ENCODE results near the gene DEFB124. TPM values are rescaled to one million over a fixed set of nuclear protein-coding genes. Genes with fewer than 3 reads are reported as not detected.

DEFB124 gene
- total and polyA plus RNA-seq, 2 of the 8 experiments (the other 6 are each of a cell fraction or from before 2014, with no cell fraction given), result not detected

DNA sequence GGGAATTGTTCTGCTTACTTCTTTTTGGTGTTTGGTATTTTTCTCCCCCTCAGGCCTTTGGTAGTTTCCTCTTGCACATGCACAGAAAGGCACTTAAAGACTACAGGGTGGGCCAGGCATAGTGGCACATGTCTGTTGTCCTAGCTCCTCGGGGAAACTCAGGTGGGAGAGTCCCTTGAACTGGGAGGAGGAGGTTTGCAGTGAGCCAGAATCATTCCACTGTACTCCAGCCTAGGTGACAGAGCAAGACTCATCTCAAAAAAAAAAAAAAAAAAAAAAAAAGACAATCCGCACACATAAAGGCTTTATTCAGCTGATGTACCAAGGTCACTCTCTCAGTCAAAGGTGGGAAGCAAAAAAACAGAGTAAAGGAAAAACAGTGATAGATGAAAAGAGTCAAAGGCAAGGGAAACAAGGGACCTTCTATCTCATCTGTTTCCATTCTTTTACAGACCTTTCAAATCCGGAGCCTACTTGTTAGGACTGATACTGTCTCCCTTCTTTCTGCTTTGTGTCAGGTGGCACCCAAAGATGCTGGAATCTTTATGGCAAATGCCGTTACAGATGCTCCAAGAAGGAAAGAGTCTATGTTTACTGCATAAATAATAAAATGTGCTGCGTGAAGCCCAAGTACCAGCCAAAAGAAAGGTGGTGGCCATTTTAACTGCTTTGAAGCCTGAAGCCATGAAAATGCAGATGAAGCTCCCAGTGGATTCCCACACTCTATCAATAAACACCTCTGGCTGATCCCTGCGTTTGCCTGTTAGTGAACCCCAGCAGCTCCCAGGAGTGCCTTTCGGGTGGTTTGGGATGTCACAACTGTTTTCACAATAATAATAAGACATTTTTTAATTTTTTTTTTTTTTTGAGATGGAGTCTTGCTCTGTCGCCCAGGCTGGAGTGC is 25.2 kb downstream of the DEFB124 start (continued):
- TF ChIP-seq, protein P1, sequence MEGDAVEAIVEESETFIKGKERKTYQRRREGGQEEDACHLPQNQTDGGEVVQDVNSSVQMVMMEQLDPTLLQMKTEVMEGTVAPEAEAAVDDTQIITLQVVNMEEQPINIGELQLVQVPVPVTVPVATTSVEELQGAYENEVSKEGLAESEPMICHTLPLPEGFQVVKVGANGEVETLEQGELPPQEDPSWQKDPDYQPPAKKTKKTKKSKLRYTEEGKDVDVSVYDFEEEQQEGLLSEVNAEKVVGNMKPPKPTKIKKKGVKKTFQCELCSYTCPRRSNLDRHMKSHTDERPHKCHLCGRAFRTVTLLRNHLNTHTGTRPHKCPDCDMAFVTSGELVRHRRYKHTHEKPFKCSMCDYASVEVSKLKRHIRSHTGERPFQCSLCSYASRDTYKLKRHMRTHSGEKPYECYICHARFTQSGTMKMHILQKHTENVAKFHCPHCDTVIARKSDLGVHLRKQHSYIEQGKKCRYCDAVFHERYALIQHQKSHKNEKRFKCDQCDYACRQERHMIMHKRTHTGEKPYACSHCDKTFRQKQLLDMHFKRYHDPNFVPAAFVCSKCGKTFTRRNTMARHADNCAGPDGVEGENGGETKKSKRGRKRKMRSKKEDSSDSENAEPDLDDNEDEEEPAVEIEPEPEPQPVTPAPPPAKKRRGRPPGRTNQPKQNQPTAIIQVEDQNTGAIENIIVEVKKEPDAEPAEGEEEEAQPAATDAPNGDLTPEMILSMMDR (IDR thresholded peaks at IDR 0.05; ENCODE audit: control extremely low read depth in 1 of 3, insufficient read depth in 1 of 3, low read depth in 1 of 3, low read length in 3 of 3), result no peak
- TF ChIP-seq CBX5 (IDR thresholded peaks at IDR 0.05; ENCODE audit: low read depth, low read length) (no peak), ZNF274 (IDR thresholded peaks at IDR 0.05; ENCODE audit: borderline replicate concordance, extremely low read depth, low read length) (no peak), CBX8 (IDR thresholded peaks at IDR 0.05; ENCODE audit: borderline replicate concordance, low read depth, low read length) (no peak), ATF2 (IDR thresholded peaks at IDR 0.05; ENCODE audit: low read length) (no peak), CEBPB (IDR thresholded peaks at IDR 0.05; ENCODE audit: low read depth, low read length) (no peak), CHD2 (IDR thresholded peaks at IDR 0.05; ENCODE audit: low read length) (no peak), NANOG (IDR thresholded peaks at IDR 0.05; ENCODE audit: insufficient read depth, low read depth, low read length, poor library complexity, severe bottlenecking) (no peak), SIRT6 (IDR thresholded peaks at IDR 0.05; ENCODE audit: low read length) (no peak), EP300 (IDR thresholded peaks at IDR 0.05; ENCODE audit: borderline replicate concordance in 1 of 2, low read depth in 2 of 2, low read length in 2 of 2) (no peak), SAP30 (IDR thresholded peaks at IDR 0.05; ENCODE audit: insufficient read depth, insufficient replicate concordance, low read length) (no peak)
